Peyer's patch (tissue), 4 donors: ENCODE results near the gene CCL26.

ENCODE experiments used
- CTCF ChIP-seq, 6 experiments: fragments of 450-650 bp in 4 of 6; fragments of 200-600 bp in 2 of 6; sonication (generic) in 1 of 6; IDR thresholded peaks; one replicate each; pipeline ENCODE4 v1.5.1; 2017 to 2019; ENCODE audit warnings: antibody characterized with exemption in 6 of 6, mild to moderate bottlenecking in 3 of 6, moderate library complexity in 1 of 6
- POLR2A ChIP-seq, 2 donors: fragments of 450-650 bp; IDR thresholded peaks; one replicate each; pipeline ENCODE4 v1.5.1; 2017; ENCODE audit warnings: antibody characterized with exemption in 2 of 2, mild to moderate bottlenecking in 2 of 2, moderate library complexity in 2 of 2

GRCh38 chr7:75814407-75814947 is 42.5 kb upstream of the CCL26 start:
- TF ChIP-seq CTCF (IDR thresholded peaks at IDR 0.05) (no peak), POLR2A (IDR thresholded peaks at IDR 0.05) (no peak)
